ENCODE data around the gene GLP1R.

Gene GLP1R

GRCh38 chr6:39102071-39102820 is 53.7 kb downstream of the GLP1R start:
- TF ChIP-seq, protein P1, sequence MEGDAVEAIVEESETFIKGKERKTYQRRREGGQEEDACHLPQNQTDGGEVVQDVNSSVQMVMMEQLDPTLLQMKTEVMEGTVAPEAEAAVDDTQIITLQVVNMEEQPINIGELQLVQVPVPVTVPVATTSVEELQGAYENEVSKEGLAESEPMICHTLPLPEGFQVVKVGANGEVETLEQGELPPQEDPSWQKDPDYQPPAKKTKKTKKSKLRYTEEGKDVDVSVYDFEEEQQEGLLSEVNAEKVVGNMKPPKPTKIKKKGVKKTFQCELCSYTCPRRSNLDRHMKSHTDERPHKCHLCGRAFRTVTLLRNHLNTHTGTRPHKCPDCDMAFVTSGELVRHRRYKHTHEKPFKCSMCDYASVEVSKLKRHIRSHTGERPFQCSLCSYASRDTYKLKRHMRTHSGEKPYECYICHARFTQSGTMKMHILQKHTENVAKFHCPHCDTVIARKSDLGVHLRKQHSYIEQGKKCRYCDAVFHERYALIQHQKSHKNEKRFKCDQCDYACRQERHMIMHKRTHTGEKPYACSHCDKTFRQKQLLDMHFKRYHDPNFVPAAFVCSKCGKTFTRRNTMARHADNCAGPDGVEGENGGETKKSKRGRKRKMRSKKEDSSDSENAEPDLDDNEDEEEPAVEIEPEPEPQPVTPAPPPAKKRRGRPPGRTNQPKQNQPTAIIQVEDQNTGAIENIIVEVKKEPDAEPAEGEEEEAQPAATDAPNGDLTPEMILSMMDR (conservative IDR thresholded peaks at IDR 0.05; ENCODE audit: low read length): no peak
- no peak for TF ChIP-seq EZH2phosphoT487 (IDR thresholded peaks at IDR 0.05; ENCODE audit: borderline replicate concordance)
- Histone ChIP-seq H3K79me2 (ENCODE audit: insufficient read depth, low read length) (no peaks in the 10 kb centered on the region), H3K27me3 (ENCODE audit: insufficient read depth, low read length, poor library complexity, severe bottlenecking) (no peaks in the 10 kb centered on the region), H3K9ac (ENCODE audit: low read depth, low read length, poor library complexity, severe bottlenecking) (no peak overlapping the region), H2AFZ (ENCODE audit: low read length) (no peak overlapping the region), H3K9me3 (ENCODE audit: insufficient read depth, low read depth, low read length) (no peaks in the 10 kb centered on the region), H4K20me1 (ENCODE audit: insufficient read depth, low read length, poor library complexity, severe bottlenecking) (no peaks in the 10 kb centered on the region), H3K4me2 (ENCODE audit: low read depth, low read length, poor library complexity, severe bottlenecking) (no peak overlapping the region), H3K4me3 (ENCODE audit: low read length, poor library complexity, severe bottlenecking) (no peak overlapping the region), H3K4me1 (ENCODE audit: insufficient read depth, low read length, poor library complexity, severe bottlenecking) (peaks cover 8% of the 10 kb centered on the region), H3F3A (ENCODE audit: low read depth) (no peaks in the 10 kb centered on the region), H3K36me3 (ENCODE audit: insufficient read depth, low read length) (no peaks in the 10 kb centered on the region), H3K9me2 (replicated peaks; ENCODE audit: low read depth, low read length) (no peaks in the 10 kb centered on the region)

DNA sequence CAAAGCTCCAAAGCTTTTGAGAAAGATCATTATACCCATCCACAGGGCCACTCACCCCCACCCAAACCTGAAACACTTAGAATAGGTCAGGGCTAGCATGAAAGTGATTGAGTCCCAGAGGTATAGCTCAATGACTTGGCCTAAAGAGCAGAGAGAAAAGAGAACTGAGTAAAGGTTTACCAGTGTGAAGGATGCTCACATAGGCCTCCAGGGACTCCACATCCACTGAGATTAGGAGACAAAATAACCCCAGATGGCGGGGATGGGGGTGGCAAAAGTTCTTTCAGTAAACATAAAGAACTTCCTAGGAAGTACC is 54.2 kb downstream of the GLP1R start:
- Histone ChIP-seq H2AFZ (ENCODE audit: low read length) (no peak overlapping the region), H4K20me1 (ENCODE audit: insufficient read depth, low read length, poor library complexity, severe bottlenecking) (no peaks in the 10 kb centered on the region), H3K9me2 (replicated peaks; ENCODE audit: low read depth, low read length) (no peaks in the 10 kb centered on the region)

GRCh38 chr6:39104528-39104927 is 55.9 kb downstream of the GLP1R start:
- Histone ChIP-seq H3K9ac (ENCODE audit: low read depth, low read length, poor library complexity, severe bottlenecking) (no peak overlapping the region), H3K4me2 (ENCODE audit: low read depth, low read length, poor library complexity, severe bottlenecking) (no peak overlapping the region), H3K79me2 (ENCODE audit: insufficient read depth, low read length) (no peaks in the 10 kb centered on the region), H3K4me1 (ENCODE audit: insufficient read depth, low read length, poor library complexity, severe bottlenecking) (peaks cover 11% of the 10 kb centered on the region), H4K20me1 (ENCODE audit: insufficient read depth, low read length, poor library complexity, severe bottlenecking) (no peaks in the 10 kb centered on the region), H3K36me3 (ENCODE audit: insufficient read depth, low read length) (no peaks in the 10 kb centered on the region), H3F3A (ENCODE audit: low read depth) (no peaks in the 10 kb centered on the region), H2AFZ (ENCODE audit: low read length) (no peak overlapping the region), H3K4me3 (ENCODE audit: low read length, poor library complexity, severe bottlenecking) (no peak overlapping the region), H3K27me3 (ENCODE audit: insufficient read depth, low read length, poor library complexity, severe bottlenecking) (no peaks in the 10 kb centered on the region), H3K9me2 (replicated peaks; ENCODE audit: low read depth, low read length) (no peaks in the 10 kb centered on the region), H3K9me3 (ENCODE audit: insufficient read depth, low read depth, low read length) (no peaks in the 10 kb centered on the region)
- no peak for TF ChIP-seq EZH2phosphoT487 (IDR thresholded peaks at IDR 0.05; ENCODE audit: borderline replicate concordance)
- TF ChIP-seq, protein P1 (conservative IDR thresholded peaks at IDR 0.05; ENCODE audit: low read length): no peak

More for the DNA sequence above, 54.2 kb downstream of the GLP1R start:
- Histone ChIP-seq H3K4me3 (ENCODE audit: low read length, poor library complexity, severe bottlenecking) (no peak overlapping the region), H3K79me2 (ENCODE audit: insufficient read depth, low read length) (no peaks in the 10 kb centered on the region), H3K4me1 (ENCODE audit: insufficient read depth, low read length, poor library complexity, severe bottlenecking) (peaks cover 8% of the 10 kb centered on the region), H3F3A (ENCODE audit: low read depth) (no peaks in the 10 kb centered on the region), H3K27me3 (ENCODE audit: insufficient read depth, low read length, poor library complexity, severe bottlenecking) (no peaks in the 10 kb centered on the region), H3K9me3 (ENCODE audit: insufficient read depth, low read depth, low read length) (no peaks in the 10 kb centered on the region), H3K4me2 (ENCODE audit: low read depth, low read length, poor library complexity, severe bottlenecking) (no peak overlapping the region), H3K9ac (ENCODE audit: low read depth, low read length, poor library complexity, severe bottlenecking) (no peak overlapping the region), H3K36me3 (ENCODE audit: insufficient read depth, low read length) (no peaks in the 10 kb centered on the region)
- TF ChIP-seq, protein P1 (conservative IDR thresholded peaks at IDR 0.05; ENCODE audit: low read length): no peak
- TF ChIP-seq EZH2phosphoT487 (IDR thresholded peaks at IDR 0.05; ENCODE audit: borderline replicate concordance): no peak

All from Loucy (cell line).